H9 (cell line): Measurements from ENCODE around the gene NCLN. TPM values are rescaled to one million over a fixed set of nuclear protein-coding genes. Genes with fewer than 3 reads are reported as not detected.
A peak's percentile ranks its signal among the peaks of the same experiment; 100 is the strongest.

Source experiments
- DNase-seq: peaks from one replicate; pipeline ENCODE4 v3.0.0-alpha.2; 2017
- H2AFZ ChIP-seq: one replicate; pipeline ENCODE4 v1.6.1; 2013; ENCODE audit warnings: mild to moderate bottlenecking, low read length, control low read depth, moderate library complexity
- H2AK5ac ChIP-seq: 2 replicates; pipeline ENCODE4 v1.6.1; 2013; ENCODE audit warnings: low read length, control low read depth, mixed read lengths; ENCODE audit not compliant: insufficient read length
- H2BK120ac ChIP-seq: one replicate; pipeline ENCODE4 v1.6.1; 2013; ENCODE audit warnings: low read depth, mild to moderate bottlenecking, low read length, control low read depth, inconsistent platforms; ENCODE audit not compliant: poor library complexity, severe bottlenecking
- H2BK12ac ChIP-seq: 2 replicates; pipeline ENCODE4 v1.6.1; 2013; ENCODE audit warnings: low read length, control low read depth, mixed read lengths, low read depth; ENCODE audit not compliant: insufficient read length
- H2BK15ac ChIP-seq: 2 replicates; pipeline ENCODE4 v1.6.1; 2013; ENCODE audit warnings: low read depth, low read length, control low read depth
- H2BK20ac ChIP-seq: one replicate; pipeline ENCODE4 v1.6.1; 2013; ENCODE audit warnings: low read depth, mild to moderate bottlenecking, low read length, control low read depth, inconsistent platforms; ENCODE audit not compliant: poor library complexity, severe bottlenecking
- H2BK5ac ChIP-seq: 2 replicates; pipeline ENCODE4 v1.6.1; 2013; ENCODE audit warnings: low read length, control low read depth, mixed read lengths; ENCODE audit not compliant: insufficient read length
- H3K14ac ChIP-seq: 2 replicates; pipeline ENCODE4 v1.6.1; 2013; ENCODE audit warnings: low read length, control low read depth; ENCODE audit not compliant: insufficient read depth
- H3K18ac ChIP-seq: 2 replicates; pipeline ENCODE4 v1.6.1; 2013; ENCODE audit warnings: low read depth, mild to moderate bottlenecking, mixed read lengths, low read length, control low read depth; ENCODE audit not compliant: insufficient read length
- H3K23ac ChIP-seq: 2 replicates; pipeline ENCODE4 v1.6.1; 2013; ENCODE audit warnings: low read length, control low read depth, mixed read lengths, low read depth; ENCODE audit not compliant: insufficient read length
- H3K23me2 ChIP-seq: 2 replicates; pipeline ENCODE4 v1.6.1; 2013; ENCODE audit warnings: low read depth, mild to moderate bottlenecking, mixed read lengths, low read length, control low read depth; ENCODE audit not compliant: insufficient read length, poor library complexity, severe bottlenecking
- H3K27ac ChIP-seq: 2 replicates; pipeline ENCODE4 v1.5.1; 2013; ENCODE audit warnings: low read length, control low read depth, mixed read lengths, low read depth; ENCODE audit not compliant: insufficient read length
- H3K27me3 ChIP-seq: 2 replicates; pipeline ENCODE4 v1.6.1; 2013; ENCODE audit warnings: low read length, control low read depth, inconsistent platforms; ENCODE audit not compliant: insufficient read depth
- H3K4ac ChIP-seq: 2 replicates; pipeline ENCODE4 v1.6.1; 2013; ENCODE audit warnings: low read depth, mild to moderate bottlenecking, control low read depth, inconsistent platforms, low read length, moderate library complexity
- H3K4me1 ChIP-seq: 2 replicates; pipeline ENCODE4 v1.6.1; 2013; ENCODE audit warnings: low read length, control low read depth, inconsistent platforms; ENCODE audit not compliant: insufficient read depth
- H3K4me2 ChIP-seq: 2 replicates; pipeline ENCODE4 v1.6.1; 2013; ENCODE audit warnings: low read length, control low read depth, mixed read lengths; ENCODE audit not compliant: insufficient read length, insufficient read depth
- H3K56ac ChIP-seq: 2 replicates; pipeline ENCODE4 v1.6.1; 2013; ENCODE audit warnings: low read depth, mild to moderate bottlenecking, mixed read lengths, low read length, control low read depth; ENCODE audit not compliant: insufficient read length
- H3K79me1 ChIP-seq: 2 replicates; pipeline ENCODE4 v1.6.1; 2013; ENCODE audit warnings: low read depth, mild to moderate bottlenecking, moderate library complexity, low read length, control low read depth, inconsistent platforms; ENCODE audit not compliant: insufficient read depth, poor library complexity, severe bottlenecking
- H3K79me2 ChIP-seq: 2 replicates; pipeline ENCODE4 v1.6.1; 2013; ENCODE audit warnings: low read length, control low read depth, inconsistent platforms; ENCODE audit not compliant: insufficient read depth
- H3K9ac ChIP-seq: 2 replicates; pipeline ENCODE4 v1.6.1; 2013; ENCODE audit warnings: low read length, control low read depth, mixed read lengths; ENCODE audit not compliant: insufficient read length; ENCODE audit errors: extremely low read depth
- H3K9me3 ChIP-seq: one replicate; pipeline ENCODE4 v1.6.1; 2013; ENCODE audit warnings: low read depth, low read length, inconsistent platforms; ENCODE audit not compliant: control insufficient read depth
- H3T11ph ChIP-seq: one replicate; pipeline ENCODE4 v1.6.1; 2013; ENCODE audit warnings: mild to moderate bottlenecking, low read length, control low read depth, inconsistent platforms
- H4K20me1 ChIP-seq: one replicate; pipeline ENCODE4 v1.6.1; 2013; ENCODE audit not compliant: control insufficient read depth, insufficient read length, insufficient read depth
- H4K5ac ChIP-seq: 2 replicates; pipeline ENCODE4 v1.6.1; 2013; ENCODE audit warnings: low read depth, mild to moderate bottlenecking, mixed read lengths, low read length, control low read depth; ENCODE audit not compliant: insufficient read length
- H4K8ac ChIP-seq: replicated peaks from 2 replicates; pipeline ENCODE4 v1.6.1; 2013; ENCODE audit warnings: low read length, control low read depth, mixed read lengths, low read depth; ENCODE audit not compliant: insufficient read length
- H4K91ac ChIP-seq: 2 replicates; pipeline ENCODE4 v1.6.1; 2013; ENCODE audit warnings: low read depth, mild to moderate bottlenecking, moderate library complexity, mixed read lengths, low read length, control low read depth; ENCODE audit not compliant: insufficient read length
- H3K27ac Mint-ChIP-seq, 3 experiments: 2 replicates in 2 of 3; 3 replicates in 1 of 3; pipeline ENCODE4 v1.8.0; 2020 to 2021; ENCODE audit warnings: mixed read lengths in 3 of 3, mild to moderate bottlenecking in 1 of 3, moderate library complexity in 1 of 3
- H3K27me3 Mint-ChIP-seq: 2 replicates; pipeline ENCODE4 v1.8.0; 2021; ENCODE audit warnings: low read depth, mild to moderate bottlenecking, moderate library complexity, mixed read lengths
- H3K36me3 Mint-ChIP-seq, 3 experiments: 2 replicates in 2 of 3; 3 replicates in 1 of 3; pipeline ENCODE4 v1.8.0; 2020 to 2021; ENCODE audit warnings: low read depth in 3 of 3, mixed read lengths in 3 of 3; ENCODE audit not compliant: insufficient read depth in 1 of 3
- H3K4me1 Mint-ChIP-seq, 2 experiments: 2 replicates each; pipeline ENCODE4 v1.8.0; 2020; ENCODE audit warnings: mixed read lengths in 2 of 2
- H3K4me3 Mint-ChIP-seq, 2 experiments: 2 replicates in 1 of 2; 3 replicates in 1 of 2; pipeline ENCODE4 v1.8.0; 2020 to 2021; ENCODE audit warnings: mild to moderate bottlenecking in 2 of 2, mixed read lengths in 2 of 2, moderate library complexity in 1 of 2
- H3K9me3 Mint-ChIP-seq, 2 experiments: 2 replicates in 1 of 2; 3 replicates in 1 of 2; pipeline ENCODE4 v1.8.0; 2020; ENCODE audit warnings: mild to moderate bottlenecking in 2 of 2, mixed read lengths in 2 of 2, moderate library complexity in 1 of 2
- WGBS: extraction: QIAGEN DNeasy Blood & Tissue Kit; methylation state at CpG from one replicate; pipeline ENCODE4 v1.1.7; 2013; ENCODE audit warnings: missing lambda C conversion rate, low lambda C conversion rate, mixed read lengths; ENCODE audit not compliant: insufficient read length; ENCODE audit errors: extremely low coverage; 5-methylcytosine and 5-hydroxymethylcytosine counted together
- total RNA-seq: library from RNA; stranded (reverse); gene quantifications from 2 replicates; pipeline ENCODE4 v1.2.1, GENCODE V29; 2021
- TF ChIP-seq, protein P1 (sequence below): fragments of 200-600 bp; sonication (generic); conservative IDR thresholded peaks from 3 replicates; pipeline ENCODE4 v1.8.0; 2021; ENCODE audit warnings: antibody characterized with exemption, mild to moderate bottlenecking

NCLN gene
- total RNA-seq, 1 experiment from 2014 or later: 94.8 TPM

GRCh38 chr19:3163230-3163886 is 22.4 kb upstream of the NCLN start:
- Histone ChIP-seq H4K20me1 (no peaks in the 10 kb centered on the region), H3K9ac (no peak overlapping the region), H3K9me3 (no peaks in the 10 kb centered on the region), H3K27ac (no peak overlapping the region), H2AK5ac (no peak overlapping the region), H3K79me2 (no peaks in the 10 kb centered on the region), H3K23me2 (no peaks in the 10 kb centered on the region), H3K79me1 (no peaks in the 10 kb centered on the region), H3K18ac (no peak overlapping the region), H3K56ac (no peak overlapping the region), H2BK120ac (no peak overlapping the region), H2BK12ac (no peak overlapping the region), H2BK20ac (no peak overlapping the region), H4K8ac (no peak overlapping the region), H3K4me2 (peak overlapping the region; percentile 39), H4K91ac (no peak overlapping the region), H2BK15ac (no peak overlapping the region), H3K23ac (no peak overlapping the region), H3T11ph (no peak overlapping the region), H3K4ac (no peak overlapping the region), H3K14ac (no peak overlapping the region), H4K5ac (no peak overlapping the region), H2AFZ (no peak overlapping the region), H2BK5ac (no peak overlapping the region), H3K4me1 (no peaks in the 10 kb centered on the region), H3K27me3 (no peaks in the 10 kb centered on the region)
- whole genome bisulfite sequencing: no CpG with 5 or more reads among the region's 27 CpGs
- Mint-ChIP-seq H3K36me3 (no peaks in the 10 kb centered on the region; a peak in 3 of 7 replicates), H3K4me1 (peaks cover 4 to 9% of the 10 kb centered on the region in 2 experiments), H3K27me3 (peaks cover 42% of the 10 kb centered on the region), H3K9me3 (peaks cover 3 to 7% of the 10 kb centered on the region in 2 experiments; a peak in 3 of 5 replicates), H3K4me3 (peak overlapping the region; percentile 57 to 79), H3K27ac (no peak overlapping the region; a peak in 2 of 7 replicates)
- DNase-seq: peak; percentile 84
- TF ChIP-seq, protein P1, sequence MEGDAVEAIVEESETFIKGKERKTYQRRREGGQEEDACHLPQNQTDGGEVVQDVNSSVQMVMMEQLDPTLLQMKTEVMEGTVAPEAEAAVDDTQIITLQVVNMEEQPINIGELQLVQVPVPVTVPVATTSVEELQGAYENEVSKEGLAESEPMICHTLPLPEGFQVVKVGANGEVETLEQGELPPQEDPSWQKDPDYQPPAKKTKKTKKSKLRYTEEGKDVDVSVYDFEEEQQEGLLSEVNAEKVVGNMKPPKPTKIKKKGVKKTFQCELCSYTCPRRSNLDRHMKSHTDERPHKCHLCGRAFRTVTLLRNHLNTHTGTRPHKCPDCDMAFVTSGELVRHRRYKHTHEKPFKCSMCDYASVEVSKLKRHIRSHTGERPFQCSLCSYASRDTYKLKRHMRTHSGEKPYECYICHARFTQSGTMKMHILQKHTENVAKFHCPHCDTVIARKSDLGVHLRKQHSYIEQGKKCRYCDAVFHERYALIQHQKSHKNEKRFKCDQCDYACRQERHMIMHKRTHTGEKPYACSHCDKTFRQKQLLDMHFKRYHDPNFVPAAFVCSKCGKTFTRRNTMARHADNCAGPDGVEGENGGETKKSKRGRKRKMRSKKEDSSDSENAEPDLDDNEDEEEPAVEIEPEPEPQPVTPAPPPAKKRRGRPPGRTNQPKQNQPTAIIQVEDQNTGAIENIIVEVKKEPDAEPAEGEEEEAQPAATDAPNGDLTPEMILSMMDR: peak; percentile 98
